WTC11 (cell line): ENCODE data around the gene SNX3.

ENCODE experiments used
- ARID4B ChIP-seq: sonication (generic); formaldehyde crosslinking; IDR thresholded peaks from 2 replicates; pipeline ENCODE4 v1.8.0; 2023; ENCODE audit warnings: missing genetic modification reagents, mild to moderate bottlenecking, borderline replicate concordance
- ATF2 ChIP-seq: sonication (generic); formaldehyde crosslinking; IDR thresholded peaks from 2 replicates; pipeline ENCODE4 v1.8.1; 2022; ENCODE audit warnings: low read depth, missing genetic modification reagents, borderline replicate concordance
- CTCF ChIP-seq: fragments of 200-600 bp; IDR thresholded peaks from 2 replicates; pipeline ENCODE4 v1.8.0; 2022; ENCODE audit warnings: antibody characterized with exemption
- GABPB1 ChIP-seq: sonication (generic); formaldehyde crosslinking; IDR thresholded peaks from 2 replicates; pipeline ENCODE4 v1.8.1; 2023; ENCODE audit warnings: mild to moderate bottlenecking, missing genetic modification reagents
- HMGXB4 ChIP-seq: sonication (generic); formaldehyde crosslinking; IDR thresholded peaks from 2 replicates; pipeline ENCODE4 v1.8.1; 2023; ENCODE audit warnings: mild to moderate bottlenecking, moderate library complexity, missing genetic modification reagents
- IRF2 ChIP-seq: sonication (generic); formaldehyde crosslinking; IDR thresholded peaks from 2 replicates; pipeline ENCODE4 v1.8.0; 2022; ENCODE audit warnings: low read depth, missing genetic modification reagents, borderline replicate concordance
- NFE2L1 ChIP-seq: sonication (generic); formaldehyde crosslinking; IDR thresholded peaks from 2 replicates; pipeline ENCODE4 v1.8.1; 2023; ENCODE audit warnings: missing genetic modification reagents
- NR1H2 ChIP-seq: sonication (generic); formaldehyde crosslinking; IDR thresholded peaks from 2 replicates; pipeline ENCODE4 v1.9.0; 2021; ENCODE audit warnings: mild to moderate bottlenecking, moderate library complexity, missing genetic modification reagents
- STAT6 ChIP-seq: sonication (generic); formaldehyde crosslinking; conservative IDR thresholded peaks from 2 replicates; pipeline ENCODE4 v1.8.1; 2023; ENCODE audit warnings: mild to moderate bottlenecking, low read depth, missing genetic modification reagents, moderate library complexity
- ZNF121 ChIP-seq: sonication (generic); formaldehyde crosslinking; IDR thresholded peaks from 2 replicates; pipeline ENCODE4 v1.8.0; 2023; ENCODE audit warnings: missing genetic modification reagents
- ZNF512 ChIP-seq: sonication (generic); formaldehyde crosslinking; IDR thresholded peaks from 2 replicates; pipeline ENCODE4 v1.8.1; 2022; ENCODE audit warnings: missing genetic modification reagents, borderline replicate concordance

GRCh38 chr6:108295676-108296075, 34.8 kb upstream of the SNX3 start:
- TF ChIP-seq CTCF (no peak), ZNF121 (no peak), GABPB1 (CRISPR knock-in tag) (no peak), HMGXB4 (CRISPR knock-in tag) (no peak), STAT6 (CRISPR knock-in tag) (no peak), NR1H2 (no peak), NFE2L1 (CRISPR knock-in tag) (no peak), ZNF512 (CRISPR knock-in tag) (no peak), IRF2 (no peak), ARID4B (no peak), ATF2 (CRISPR knock-in tag) (no peak)
